ENCODE data around the gene RIMS4.

RIMS4 gene

DNA sequence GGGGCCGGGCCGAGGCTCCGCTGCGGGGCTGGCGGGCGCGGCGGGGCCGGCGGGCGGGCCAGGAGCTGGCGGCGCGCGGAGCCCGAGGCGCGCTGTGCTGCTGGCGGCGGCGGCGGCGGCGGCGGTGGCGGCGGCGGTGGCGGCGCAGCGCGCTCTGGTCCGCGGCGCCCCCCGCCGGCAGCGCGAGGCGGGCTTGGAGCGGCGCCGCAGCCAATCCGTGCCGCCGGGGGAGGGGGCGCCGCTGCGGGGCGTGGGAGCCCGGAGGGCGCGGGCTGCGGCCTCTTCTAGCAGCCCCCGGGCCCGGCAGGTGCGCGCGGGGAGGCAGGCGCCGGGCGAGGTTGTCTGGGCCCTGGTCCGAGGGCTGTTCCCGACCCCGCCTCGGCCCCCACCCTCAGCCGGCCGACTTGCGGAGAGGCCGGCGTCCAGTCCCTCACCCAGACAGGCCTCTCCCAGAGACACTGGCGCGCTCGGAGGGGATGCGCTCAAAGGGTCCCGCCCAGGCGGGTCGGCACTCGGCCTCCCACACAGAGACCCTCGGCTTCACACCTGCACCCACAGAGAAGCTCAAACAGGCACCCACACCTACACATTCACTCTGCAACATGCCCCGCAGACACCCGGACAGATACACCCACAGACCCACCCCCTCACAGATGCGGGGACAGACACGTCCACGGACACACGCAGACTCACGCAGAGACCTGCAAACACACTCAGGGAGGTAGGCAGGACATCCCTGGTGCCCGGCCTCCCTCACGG, at the start of gene RIMS4:
TSS of gene RIMS4 (minus strand) at position 156 of the 759 bp plus-strand sequence. CDS start 275 bp downstream, outside the sequence.
- peak; percentile 61 for DNase-seq

DNA sequence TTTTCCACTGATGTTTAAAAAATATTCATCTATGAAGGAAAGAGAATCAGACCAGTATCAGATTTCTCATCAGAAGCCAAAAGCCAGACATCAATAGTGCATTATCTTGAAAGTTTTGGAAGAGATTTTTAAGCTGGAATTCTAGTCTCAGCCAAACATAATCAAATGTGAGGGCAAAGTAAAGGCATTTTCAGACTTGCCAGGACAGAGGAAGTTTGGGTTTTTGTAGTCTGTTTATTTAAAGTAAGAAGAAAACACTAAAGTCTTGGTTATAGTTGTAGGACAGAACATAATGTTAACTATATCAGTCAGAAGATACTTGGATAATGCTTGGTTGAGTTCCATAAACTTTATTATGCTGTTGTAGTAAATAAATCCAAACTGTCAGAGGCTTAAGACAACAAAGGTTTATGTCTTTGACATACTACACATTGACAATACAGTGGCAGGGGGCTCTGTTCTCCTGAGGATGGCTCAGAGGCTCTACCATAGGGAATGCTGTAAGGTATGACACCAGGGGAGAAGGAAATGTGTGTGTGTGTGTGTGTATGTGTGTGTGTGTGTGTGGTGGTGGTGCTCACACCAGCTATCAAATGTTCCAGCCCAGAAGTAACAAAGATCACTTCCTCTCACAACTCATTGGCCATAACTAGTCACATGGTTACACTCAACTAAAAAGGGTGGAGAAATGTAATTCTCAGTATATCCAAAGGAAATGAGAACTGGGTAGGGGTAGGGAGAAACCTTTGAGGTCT, 48.4 kb upstream of the RIMS4 start:
- no peak for DNase-seq

DNA sequence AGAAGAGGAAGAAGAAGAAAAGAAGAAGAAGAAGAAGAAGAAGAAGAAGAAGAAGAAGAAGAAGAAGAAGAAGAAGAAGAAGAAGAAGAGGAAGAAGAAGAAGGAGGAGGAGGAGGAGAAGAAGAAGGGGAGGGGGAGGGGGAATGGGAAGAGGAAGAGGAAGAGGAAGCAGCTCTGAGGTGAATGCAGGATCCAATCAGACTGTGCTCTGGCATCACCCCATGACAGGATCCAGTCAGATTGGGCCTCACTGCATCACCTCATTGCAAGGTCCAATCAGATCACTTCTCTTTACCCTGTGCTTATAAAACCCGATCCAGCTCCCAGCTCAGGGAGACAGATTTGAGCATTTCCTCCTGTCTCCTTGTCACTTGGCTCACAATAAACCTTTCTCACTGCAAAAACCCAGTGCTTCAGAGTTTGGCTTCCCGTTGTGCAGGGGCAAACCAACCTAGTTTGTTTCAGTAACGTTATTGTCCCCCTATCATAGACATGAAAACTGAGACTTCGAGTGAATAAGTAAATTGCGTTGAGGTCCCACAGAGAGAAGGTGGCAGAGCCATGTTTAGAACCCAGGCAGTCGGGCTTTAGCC, 46.6 kb upstream of the RIMS4 start:
- DNase-seq: no peak

DNA sequence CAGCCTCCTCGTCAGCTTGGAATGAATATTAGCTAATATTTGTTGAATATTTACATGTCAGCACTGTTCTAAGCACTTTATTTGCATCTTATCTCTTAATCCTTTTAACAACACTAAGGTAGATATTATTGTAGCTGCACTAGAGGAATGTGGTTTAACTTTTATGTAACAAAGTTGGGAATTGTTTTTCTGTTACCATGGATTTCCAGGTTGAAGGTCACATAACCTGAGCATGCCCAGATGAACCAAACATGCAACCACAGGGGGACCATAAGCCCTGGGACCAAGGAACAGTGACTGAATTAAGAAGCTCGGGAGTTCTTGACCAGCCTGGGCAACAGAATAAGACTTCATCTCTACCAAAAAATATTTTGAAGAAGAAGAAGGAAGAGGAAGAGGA, 46.1 kb upstream of the RIMS4 start:
- DNase-seq: no peak

DNA sequence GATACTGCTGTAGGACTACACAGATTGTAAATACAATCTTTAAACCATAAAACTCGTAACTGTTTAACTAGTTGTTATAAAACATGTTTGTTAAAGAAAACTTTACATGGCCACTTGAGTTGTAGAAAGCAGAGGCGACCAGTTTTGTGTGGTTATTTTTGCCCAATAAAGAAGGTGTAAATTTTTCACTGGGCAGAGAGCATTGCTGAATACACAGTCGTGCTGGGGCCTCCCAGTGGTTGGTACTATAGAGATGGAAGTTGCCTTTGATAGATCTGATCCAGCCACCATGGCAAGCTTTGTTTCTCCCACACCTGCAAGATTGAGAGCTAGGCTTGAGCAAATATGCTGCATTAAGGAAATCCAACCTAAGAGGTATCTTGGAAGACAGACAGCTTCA, 41.2 kb upstream of the RIMS4 start:
- no peak for DNase-seq

DNA sequence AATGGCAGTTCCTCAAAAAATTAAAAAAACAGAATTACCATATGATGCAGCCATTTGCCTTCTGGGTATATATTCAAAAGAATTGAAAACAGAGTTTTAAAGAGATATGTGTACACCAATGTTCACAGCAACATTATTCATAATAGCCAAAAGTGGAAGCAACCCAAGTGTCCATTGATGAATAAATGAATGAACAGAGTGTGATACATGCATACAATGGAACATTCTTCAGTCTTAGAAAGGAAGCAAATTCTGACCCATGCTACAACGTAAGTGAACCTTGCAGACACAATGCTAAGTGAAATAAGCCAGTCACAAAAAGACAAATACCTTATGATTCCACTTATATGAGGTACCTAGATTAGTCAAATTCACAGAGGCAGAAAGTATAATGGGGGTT, 40.5 kb upstream of the RIMS4 start:
- DNase-seq: no peak

DNA sequence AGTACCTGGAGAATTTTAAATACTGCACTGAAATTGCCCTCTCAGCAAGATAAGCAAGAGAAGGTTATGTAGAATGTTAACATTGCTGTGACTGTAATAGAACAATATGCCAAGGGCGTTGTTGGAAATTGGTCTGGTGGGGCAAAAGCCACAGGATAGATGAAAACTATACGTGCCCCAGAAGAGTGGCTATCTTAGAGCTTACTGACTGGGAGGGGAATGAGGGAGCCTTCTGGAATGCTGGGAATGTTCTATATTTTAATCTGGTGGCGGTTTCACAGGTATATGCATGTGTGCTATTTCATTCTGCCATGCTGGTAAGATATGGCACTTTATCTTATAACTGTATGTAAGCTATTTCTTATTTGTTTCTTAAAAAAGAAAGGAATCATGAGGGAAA, 39.9 kb upstream of the RIMS4 start:
- no peak for DNase-seq

GRCh38 chr20:44849703-44850102, 39.4 kb upstream of the RIMS4 start:
- no peak for DNase-seq

DNA sequence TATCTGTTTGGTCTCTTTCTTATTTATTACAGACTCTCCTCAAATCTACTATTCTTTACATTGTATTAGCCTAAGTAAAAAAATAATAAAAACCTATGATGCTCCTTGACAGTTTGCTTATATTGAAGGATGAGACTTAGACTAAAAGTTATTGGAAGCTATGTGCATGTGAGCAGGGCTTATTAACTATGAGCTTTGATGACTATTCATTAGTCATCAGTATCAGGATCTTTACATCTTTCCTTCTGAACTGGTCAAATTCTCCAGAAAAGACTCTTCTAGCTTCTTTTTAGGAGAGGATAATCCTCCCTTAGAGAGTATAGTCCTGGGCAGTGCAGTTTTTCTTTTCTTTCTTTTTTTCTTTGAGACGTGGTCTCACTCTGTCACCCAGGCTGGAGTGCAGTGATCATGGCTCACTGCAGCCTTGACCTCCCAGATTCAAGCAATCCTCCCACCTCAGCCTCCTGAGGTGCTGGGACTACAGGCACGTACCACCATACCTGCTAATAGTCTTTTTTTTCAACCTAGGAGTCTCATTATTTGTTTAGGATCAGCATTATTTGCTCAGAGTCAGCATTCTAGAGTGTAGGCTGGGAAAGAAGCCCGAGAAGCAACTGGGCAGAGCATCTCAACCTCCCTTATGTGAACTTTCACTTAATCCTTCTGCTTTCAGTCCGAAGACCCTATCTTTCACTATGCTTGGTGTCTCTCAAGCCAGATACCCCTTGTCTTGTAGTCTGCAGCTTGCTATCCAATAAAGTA, 38.1 kb upstream of the RIMS4 start:
- no peak for DNase-seq

- no peak for DNase-seq
These were observed 33.5 kb upstream of the RIMS4 start for GRCh38 chr20:44843876-44844275.

DNA sequence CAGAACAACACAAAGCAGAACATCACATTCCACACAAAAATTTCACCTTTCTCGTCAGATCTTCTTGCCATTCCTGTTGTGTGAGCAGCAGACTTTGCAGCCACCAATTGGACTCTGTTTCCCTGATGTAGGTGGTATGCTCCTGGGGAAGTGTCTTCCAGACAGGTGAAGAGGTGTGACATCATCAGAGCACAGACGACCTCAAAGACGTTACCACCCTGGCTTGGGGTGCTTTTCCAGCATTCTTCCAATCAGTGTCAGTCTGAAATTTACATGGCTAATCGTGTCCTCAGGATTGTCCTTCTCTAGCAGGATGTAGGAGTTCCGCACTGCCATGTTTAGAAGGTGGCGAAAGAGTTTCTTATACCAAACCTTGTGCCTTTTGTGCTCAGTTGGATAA, 31.6 kb upstream of the RIMS4 start:
- DNase-seq: no peak

GRCh38 chr20:44840826-44841225, 30.5 kb upstream of the RIMS4 start:
- no peak for DNase-seq

- no peak for DNase-seq
These were observed 29.1 kb upstream of the RIMS4 start for GRCh38 chr20:44839481-44839880.

DNA sequence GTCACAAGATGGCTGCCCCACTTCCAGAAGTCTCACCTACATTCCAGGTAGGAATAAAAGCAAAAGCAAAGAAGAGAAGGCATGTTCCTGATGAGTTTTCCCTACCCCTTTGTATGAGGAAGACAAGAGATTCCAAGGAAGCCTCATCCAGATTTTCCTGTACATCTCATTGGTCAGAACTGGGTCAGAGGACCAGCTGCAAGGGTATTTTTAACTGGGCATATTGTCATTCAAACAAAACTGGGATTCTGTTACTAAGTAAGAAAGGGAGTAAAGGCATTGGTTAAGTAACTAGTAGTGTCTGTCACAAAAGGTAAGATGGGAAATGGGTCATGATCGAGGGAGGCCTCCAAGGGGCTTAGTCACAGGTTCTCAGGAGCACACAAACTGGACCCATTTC, 28.2 kb upstream of the RIMS4 start:
- no peak for DNase-seq

- DNase-seq: no peak
These were observed 27.6 kb upstream of the RIMS4 start for GRCh38 chr20:44837946-44838345.

DNA sequence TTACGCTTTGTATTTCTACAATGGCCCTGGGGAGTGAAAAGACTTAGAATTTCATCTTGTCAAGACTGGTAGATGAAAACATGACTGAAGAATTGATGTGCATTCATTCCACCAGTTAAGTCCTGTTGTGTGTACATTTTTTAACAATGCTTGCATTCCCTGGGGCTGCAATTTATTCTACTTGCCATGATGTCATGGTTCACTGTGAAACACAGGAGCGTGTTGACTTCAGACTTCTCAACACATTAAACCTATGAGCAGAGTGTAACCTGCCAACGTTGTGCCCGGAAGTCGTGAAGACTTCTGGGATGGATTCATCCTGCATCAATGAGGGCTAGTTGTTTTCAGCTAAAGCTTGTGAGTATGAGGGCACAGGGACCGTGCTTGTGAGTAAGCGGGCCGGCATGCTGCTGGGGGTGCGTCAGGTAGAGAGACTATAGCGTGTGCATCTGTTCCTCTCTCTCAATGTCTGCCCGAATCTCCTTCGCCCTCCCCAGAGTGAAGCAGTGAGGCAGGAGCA, 26.3 kb upstream of the RIMS4 start:
- DNase-seq: no peak

DNA sequence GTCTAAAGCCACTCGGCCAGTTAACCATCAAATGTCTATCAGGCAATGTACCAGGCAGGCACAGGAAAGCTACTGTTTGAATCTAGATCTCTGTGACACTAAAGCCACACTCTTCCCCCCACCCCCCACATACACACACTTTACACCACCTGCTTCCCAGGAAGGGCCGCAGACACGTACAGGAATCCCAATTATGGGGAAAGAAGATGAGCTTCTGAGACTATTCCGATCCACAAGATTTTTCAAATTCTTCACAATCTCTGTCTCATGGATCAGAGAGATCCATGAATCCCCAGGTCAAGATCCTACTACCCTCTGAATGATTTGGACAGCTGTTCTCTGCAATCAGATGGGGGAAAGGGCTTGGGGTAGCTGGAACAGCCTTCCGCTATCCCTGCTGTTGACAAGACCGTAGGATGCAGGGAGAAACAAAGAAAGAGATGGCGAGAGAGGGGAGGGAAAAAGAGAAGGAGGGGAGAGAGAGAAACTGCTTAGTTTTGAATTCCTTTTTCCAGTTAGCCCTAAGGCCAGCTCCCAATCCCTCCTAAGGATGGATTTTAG, 25.4 kb upstream of the RIMS4 start:
- no peak for DNase-seq

DNA sequence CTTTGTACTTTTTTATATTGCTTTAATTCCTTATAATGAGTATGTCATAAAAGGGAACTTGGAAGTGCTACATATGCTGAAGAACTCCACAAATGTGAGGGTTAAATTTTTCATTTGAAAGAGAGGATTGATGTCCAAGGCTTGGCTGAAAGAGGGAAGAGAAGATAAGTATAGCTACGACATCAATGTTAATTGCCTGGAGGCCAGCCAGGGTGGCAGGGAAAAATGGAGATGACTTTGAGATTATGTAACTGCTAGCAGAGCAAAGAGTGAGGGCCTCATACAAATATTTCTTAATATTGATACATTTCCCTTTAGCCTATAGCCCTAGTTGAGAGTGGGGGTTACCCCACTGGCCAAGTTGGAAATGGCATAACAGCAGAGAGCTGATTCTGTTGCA, 24.8 kb upstream of the RIMS4 start:
- DNase-seq: no peak

- DNase-seq: no peak
These were observed 24.3 kb upstream of the RIMS4 start for GRCh38 chr20:44834693-44835092.

GRCh38 chr20:44833437-44833836, 23.1 kb upstream of the RIMS4 start:
- no peak for DNase-seq

GRCh38 chr20:44832724-44833123, 22.4 kb upstream of the RIMS4 start:
- DNase-seq: peak; percentile 6

DNA sequence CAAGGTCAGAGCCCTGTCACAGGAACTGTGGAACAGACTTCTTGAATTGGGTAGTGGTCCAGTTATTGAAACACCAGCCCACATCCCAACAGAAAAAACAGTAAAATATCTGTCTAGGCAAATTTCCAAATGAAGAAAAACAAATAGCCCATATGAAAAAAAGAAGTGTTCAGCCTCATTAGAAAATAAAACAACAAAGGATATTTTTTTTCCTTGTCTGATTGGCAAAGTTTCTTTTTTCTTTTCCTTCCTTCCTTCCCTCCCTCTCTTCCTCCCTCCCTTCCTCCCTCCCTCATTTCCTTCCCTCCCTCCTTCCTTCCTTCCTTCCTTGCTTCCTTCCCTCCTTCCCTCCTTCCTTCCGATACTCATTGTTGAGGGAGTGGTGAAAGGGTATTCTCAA, 20.6 kb upstream of the RIMS4 start:
- DNase-seq: no peak

- DNase-seq: no peak
These were observed 20.2 kb upstream of the RIMS4 start for GRCh38 chr20:44830523-44830922.
